Measurements from ENCODE around the gene LRRN2. TPM values are rescaled to one million over a fixed set of nuclear protein-coding genes. Genes with fewer than 3 reads are reported as not detected.

LRRN2 gene
- total and polyA plus RNA-seq, 2 of the 8 experiments (the other 6 are each of a cell fraction or from before 2014, with no cell fraction given), result 1.8 to 2.3 TPM

- TF ChIP-seq MAX (IDR thresholded peaks at IDR 0.05), result no peak
- no peak for TF ChIP-seq EP300 (IDR thresholded peaks at IDR 0.05; ENCODE audit: borderline replicate concordance in 1 of 2, low read depth in 2 of 2, low read length in 2 of 2)
- TF ChIP-seq CTBP2 (IDR thresholded peaks at IDR 0.05; ENCODE audit: borderline replicate concordance, insufficient read depth, insufficient read length, low read length), result no peak
- no peak for TF ChIP-seq SIX5 (IDR thresholded peaks at IDR 0.05; ENCODE audit: low read depth, low read length)
- no peak for TF ChIP-seq SRF (IDR thresholded peaks at IDR 0.05; ENCODE audit: low read depth, low read length)
Measured at GRCh38 chr1:204572923-204573922, 112.3 kb downstream of the LRRN2 start (continued).
